Fibroblast of skin of right biceps (primary cell): Measurements from ENCODE around the gene SLC25A1.
"Not testable (repeated sequence)": the region's sequence is repeated elsewhere in the genome, so short reads cannot be mapped to it uniquely, and the experiment has no call there.

Source experiments
- DNase-seq: peaks from one replicate; pipeline ENCODE4 v3.0.0-alpha.2; 2013

The SLC25A1 gene

DNA sequence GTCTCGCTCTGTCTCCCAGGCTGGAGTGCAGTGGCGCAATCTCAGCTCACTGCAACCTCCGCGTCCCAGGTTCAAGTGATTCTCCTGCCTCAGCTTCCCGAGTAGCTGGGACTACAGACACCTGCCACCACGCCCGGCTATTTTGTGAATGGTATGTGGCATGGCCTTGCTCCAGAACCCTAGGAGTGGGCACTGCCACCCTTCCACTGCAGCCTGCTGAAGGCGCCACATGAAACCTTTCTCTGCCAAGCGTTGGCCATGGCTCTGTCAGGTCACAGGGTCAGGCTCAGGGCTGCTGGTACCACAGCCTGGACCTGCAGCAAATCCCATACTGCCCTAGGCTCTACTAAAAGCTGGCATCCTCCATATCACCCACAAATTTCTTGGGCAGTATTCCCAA lies 22.4 kb downstream of the SLC25A1 start:
- not testable (repeated sequence) for DNase-seq

DNA sequence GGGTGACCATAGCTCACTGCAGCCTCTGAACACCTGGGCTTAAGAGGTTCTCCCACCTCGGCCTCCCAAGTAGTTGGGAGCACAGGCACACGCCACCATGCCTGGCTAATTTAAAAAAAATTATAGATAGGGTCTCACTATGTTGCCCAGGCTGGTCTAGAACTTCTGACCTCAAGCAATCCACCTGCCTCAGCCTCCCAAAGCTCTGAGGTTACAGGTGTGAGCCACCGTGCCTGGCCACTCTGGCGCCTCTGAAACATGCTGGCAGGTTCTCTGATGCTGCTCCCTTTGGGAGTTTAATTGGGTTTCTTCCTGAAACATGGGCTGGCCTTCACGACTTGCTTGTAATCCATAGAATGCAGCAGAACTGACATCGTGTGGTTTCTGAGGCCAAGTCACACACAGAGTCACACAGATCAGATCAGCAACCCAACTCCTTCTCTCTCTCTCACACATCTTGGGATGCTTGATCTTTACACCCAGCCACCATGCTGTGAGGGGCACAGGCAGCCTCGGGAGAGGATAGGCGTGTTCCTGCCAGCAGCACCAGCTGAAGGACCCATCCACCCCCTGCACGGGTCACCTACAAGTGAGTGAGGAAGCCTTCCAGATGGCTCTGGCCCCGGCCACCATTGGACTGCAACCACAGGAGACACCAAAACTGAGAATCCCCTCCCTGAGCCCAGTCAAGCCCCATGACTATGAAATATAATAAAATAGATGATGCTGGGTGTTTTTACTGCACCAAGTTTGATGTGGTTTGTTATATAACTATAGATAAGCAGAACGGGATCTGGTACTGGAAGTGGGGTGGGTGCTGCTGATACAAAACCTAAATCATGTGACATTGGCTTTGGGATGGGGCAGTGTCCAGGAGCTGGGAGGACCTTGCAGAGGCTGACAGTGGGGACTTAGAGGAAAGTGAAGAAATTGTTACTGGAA lies 25.3 kb downstream of the SLC25A1 start:
- no peak for DNase-seq

DNA sequence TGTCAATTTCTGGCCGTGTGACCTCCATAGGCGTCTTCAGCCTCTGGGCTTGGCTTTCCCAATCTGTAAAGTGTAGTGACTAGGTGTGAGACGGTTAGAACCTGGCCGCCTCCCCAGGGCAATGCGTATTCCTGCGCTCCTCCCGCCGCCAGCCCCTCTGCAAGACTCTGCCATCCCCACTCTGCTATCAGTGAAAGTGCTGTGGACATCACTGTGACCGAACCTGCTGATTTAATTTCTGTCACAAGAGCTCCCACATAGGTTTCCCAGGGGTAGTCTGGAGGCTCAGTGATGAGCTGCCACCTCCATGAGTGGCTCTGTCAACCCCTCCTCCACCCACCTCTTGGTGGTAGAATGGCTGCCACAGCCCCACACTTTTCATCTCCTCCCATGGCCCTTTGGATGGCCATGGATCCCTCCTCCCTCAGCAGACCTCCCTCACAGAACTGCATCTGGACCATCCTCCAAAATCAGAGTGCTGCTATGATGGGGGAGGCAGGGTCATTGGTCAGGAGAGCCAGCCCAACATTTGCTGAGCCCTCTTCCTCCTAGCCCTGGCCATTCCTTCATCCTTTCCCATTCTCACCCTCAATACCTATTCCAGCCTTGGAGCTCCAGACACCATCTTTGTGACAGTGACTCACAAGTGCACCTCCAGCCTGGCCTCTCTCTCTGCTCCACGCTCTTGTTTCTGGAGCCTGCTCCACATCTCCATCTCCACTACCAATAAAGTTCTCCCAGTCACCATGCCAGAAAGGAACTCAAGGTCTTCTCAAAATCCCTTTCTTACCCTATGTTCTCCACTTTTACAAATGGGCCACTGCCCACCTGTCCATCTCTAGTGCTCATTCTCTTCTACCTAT lies 27.0 kb downstream of the SLC25A1 start:
- no peak for DNase-seq

DNA sequence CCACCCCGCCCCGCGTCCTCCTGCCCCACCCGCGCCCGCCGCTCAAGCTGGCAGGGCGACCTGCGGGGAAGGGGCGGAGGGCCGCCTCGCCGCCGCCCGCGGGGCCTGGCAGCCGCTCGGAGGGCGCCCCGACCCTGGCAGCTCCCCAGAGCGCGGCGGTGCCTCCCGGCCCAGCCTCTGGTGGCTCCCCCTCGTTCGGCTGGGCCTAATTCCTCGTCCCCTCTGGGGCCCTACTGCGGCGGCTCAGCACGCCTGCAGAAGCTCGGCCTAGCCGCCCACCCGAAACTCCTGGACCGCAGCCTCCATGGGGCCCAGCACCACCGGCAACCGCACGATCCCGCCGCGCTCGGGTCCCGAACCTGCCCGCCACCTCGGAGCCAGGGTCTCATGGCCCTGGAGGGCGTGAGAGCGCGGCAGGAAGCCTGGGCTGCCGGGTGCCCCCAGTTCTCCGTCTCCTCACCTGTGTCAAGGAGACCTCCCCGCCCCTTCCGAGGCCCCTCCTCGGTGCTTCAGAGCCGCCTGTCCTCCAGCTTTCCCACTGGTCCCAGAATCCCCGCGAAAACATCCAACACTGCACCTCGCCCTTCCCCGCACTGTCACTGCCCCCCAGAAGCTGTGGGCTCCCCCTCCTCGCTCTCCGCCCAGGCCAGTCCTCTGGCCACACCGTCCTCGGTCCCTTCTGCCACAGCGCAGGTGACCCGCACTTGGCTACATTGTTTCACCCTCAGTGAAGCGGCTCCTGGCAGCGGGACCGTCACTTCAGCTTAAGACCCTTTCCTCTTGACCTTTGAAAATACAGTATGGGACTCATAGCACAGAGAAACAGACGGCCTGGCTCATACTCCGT lies 27.8 kb downstream of the SLC25A1 start:
- no peak for DNase-seq

DNA sequence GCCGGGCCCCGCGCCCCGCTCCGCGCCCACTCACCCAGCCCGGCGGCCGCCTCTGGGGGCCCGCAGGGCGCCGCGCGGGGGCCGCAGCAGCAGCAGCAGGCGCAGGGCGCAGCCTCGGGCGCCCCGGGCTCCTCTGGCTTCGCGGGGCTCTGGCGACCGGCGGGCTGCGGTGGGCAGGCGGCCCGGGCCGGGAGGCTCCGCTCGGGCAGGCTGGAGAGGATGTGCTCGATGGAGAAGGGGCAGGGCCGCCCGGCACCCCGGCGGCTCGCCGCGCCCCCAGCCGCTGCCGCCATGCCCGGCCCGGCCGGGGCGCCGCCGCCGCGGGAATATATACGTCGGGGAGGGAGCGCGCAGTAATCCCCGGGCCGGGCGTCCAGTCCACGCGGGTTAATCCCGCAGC lies 28.5 kb downstream of the SLC25A1 start, which contains the start of gene GSC2:
Gene GSC2, minus strand, starts transcription at position 302 of the 400 bp plus-strand sequence. Its CDS starts 9 bp downstream, at position 293.
- no peak for DNase-seq

DNA sequence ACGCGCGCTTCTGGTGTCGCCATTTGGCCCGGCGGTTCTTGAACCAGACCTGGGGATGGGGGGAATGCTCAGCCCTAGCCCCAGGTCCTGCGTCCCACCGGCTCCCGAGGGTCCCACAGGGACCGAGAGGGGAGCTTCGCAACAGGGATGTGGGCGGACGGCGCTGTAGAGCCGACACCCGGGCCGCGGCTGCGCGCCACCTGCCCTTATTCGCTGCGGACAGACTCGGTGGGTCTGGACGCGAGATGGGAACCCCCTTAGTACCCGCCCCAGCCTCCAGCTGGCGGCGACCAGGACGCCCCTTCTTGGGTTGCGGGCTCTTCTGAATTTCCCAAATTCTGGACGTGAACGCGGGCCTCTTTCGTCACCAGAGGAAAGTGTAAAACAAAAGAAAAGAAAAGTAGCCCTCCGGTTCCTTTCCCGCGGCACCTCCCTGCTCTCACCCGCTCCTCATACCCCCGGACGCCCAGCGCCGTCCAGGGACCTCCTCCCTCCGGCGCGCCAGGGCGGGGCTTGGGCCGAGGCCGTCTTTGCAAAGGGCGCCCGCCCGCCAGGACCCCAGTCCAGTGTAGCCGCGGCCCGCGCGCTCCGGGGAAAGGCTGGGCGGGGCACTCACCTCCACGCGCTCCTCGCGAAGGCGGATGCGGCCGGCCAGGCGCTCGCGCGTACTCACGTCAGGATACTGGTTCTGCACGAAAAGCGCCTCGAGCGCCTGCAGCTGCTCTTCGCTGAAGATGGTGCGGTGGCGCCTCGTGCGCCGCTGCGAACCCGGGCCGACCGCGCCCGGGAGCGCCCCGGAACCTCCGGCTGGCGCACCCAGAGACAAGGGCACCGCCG lies 29.3 kb downstream of the SLC25A1 start:
- no peak for DNase-seq

DNA sequence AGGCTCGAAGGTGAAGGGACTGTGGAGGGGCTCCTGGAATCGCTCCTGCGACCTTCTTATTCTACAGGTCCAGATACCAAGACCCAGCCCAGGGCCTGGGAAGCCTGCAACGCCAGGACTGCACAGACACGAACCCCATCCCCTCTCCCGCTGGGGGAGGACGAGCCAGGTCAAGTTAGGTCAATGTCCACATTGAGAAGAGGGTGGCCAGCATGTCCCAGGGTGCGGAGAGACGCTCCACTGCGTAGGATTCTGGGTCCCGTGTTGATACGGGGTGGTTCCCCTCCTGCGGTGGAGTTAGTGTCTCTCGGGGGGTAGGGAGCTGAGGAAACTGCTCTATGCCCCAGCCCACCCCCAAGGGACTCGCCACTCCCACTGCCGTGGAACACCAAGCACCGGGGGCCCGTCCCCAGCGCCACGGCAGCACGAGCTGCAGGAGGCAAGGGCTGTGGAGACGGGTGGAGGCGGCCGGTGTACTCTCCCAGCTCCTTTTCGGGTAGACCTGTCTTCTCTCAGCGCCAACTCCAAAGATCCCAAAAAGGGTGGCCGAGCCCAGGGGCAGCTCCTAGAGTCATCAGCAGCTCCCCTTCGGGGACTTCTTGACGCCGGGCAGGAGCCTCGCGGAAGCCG lies 30.0 kb downstream of the SLC25A1 start:
- DNase-seq = no peak

DNA sequence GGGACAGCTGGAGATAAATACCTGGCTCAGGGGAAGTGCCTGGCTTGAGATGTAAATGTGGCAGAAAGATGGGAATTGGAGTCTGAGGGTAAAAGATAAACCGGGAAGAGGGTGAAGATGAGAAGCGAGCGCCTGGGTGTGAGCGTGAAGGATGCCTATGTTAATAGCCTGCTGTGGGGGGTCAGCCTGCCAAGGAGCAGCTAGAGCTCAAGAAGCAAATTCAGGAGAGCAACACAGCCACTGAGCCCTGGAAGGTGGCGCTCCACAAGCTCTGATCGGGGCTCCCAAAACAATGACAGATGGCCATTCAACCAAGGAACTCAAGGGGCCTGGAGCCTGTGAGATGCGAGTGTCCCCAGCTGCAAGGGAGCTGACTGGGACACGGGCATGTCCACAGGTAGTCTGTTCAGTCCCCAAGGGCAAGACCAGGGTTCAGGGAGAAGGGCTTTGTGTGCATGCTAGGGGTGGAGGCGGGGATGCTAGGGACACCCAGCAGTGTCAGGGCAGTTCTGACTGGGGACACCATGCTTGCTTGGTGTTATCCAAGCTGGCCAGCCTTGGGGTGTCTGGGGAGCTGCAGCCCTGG lies 31.2 kb downstream of the SLC25A1 start:
- DNase-seq = no peak

DNA sequence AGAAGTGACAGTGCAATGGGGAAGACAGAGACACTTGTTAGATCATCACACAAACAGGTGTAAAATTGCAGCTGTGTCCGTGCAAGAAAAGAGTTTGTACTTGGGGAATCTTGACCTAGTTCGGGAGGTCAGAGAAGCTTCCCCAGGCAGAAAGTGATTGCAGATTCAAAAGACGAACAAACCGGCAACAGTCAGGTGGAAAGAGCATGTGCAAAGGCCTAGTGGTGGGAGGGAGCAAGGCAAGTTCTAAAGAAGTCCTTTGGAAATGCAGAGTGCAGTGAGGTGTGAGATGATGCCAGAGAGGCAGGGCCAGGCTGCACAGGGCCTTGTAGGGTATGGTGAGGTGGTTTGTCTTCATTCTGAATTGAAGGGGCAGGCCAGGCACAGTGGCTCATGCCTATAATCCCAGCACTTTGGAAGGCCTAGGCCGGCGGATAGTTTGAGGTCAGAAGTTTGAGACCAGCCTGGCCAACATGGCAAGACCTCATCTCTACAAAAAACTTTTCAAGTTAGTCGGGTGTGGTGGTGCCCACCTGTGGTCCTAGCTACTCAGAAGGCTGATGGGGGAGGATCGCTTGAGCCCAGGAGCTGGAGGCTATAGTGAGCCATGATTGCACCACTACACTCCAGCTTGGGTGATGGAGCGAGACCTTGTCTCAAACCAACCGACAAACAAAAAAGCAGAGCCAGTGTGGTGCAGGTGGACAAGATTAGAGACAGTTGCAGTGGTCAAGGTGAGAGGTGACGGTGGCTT lies 32.1 kb downstream of the SLC25A1 start:
- DNase-seq = no peak

DNA sequence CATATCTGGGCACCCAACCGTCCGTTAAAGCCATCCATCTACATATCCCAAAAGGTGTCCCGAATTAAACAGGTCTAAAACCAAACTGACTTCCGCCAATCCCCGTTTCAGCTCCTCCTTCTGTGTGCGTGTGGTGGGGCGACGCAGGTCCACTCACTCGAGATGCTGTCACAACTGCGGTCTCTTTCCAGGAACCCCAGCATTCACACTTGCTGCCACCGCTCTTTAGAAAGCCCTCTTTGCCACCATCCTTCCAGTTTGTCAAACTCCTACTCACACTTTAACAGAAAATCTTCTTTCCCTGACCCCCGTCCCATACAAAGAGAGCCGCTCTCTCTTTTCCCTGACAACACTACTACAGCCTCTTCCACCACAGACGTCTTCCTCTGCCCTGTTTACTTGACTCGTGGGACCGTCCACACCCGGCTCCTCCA lies 34.6 kb downstream of the SLC25A1 start:
- DNase-seq = no peak

DNA sequence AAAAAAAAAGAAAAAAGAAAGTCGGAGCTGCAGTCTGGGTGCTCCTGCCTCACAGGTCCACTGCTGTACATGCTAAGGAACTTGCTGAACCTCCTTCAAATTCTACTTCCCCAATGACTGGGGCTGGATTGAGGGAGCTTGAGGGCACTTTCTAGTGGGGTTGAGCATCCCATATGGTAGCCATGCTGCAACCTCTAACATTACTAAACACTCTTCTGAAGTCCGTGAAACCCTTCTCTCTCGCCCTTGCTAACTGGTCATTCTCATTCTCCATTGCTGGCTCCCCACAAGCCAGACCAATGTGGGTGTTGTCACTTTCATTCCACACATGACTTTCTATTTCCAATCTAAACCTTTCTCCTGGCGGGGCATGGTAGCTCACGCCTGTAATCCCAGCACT lies 35.3 kb downstream of the SLC25A1 start:
- no peak for DNase-seq

DNA sequence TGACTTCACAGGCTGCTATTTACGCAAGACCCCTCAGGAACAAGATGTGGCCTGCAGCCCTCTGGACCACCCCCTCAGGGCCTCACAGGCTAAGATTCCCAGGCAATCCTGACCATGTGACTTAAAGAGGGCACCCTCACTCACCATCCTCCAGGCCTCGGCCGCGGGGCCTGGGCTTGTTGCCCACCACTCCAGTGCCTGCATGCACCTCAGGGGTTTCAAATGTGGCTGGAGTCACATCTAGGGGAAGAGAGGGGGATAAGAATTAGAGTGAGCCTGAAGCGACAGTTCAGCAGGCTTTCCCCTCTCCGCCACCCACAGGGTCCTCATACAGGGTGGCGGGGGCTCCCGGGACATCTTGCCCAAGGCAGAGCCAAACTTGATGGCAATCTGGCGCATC lies 36.1 kb downstream of the SLC25A1 start:
- DNase-seq = no peak

DNA sequence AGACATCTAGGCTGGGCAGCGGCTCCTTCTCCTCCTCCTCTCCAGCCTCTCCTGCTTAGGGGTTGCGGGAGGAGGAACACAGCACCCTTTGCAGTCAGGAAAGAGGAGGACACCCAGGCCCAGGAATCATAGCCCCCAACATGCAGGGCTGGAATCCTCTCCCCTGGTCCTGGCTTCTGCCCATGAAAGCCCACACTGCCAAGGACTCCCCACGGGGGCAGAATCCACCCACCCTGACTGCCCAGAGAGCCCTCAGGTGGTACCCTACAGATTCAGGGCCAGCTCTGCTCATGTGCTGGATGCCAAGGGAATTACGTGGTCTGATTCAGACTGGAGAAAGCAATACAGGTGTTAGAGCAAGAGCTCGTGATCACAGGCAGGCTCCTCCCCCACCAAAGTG lies 38.6 kb downstream of the SLC25A1 start:
- DNase-seq = no peak

DNA sequence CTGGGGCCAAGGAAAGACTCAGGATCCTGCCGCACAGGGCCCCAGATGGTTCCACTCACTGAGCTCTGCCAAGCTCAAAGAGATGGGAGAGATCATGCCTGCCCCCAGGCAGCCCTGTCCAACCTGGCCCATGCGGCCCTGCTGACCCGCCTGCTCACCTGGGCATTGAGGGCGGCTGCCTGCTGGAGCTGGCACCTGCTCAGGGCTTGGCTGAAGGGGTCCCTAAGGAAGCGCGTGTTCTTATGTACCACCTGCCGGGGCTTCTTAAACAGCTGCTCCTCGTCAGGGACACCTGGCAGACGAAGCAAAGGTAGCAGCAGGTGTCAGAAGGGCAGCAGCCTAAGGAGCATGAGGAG lies 39.6 kb downstream of the SLC25A1 start:
- no peak for DNase-seq

DNA sequence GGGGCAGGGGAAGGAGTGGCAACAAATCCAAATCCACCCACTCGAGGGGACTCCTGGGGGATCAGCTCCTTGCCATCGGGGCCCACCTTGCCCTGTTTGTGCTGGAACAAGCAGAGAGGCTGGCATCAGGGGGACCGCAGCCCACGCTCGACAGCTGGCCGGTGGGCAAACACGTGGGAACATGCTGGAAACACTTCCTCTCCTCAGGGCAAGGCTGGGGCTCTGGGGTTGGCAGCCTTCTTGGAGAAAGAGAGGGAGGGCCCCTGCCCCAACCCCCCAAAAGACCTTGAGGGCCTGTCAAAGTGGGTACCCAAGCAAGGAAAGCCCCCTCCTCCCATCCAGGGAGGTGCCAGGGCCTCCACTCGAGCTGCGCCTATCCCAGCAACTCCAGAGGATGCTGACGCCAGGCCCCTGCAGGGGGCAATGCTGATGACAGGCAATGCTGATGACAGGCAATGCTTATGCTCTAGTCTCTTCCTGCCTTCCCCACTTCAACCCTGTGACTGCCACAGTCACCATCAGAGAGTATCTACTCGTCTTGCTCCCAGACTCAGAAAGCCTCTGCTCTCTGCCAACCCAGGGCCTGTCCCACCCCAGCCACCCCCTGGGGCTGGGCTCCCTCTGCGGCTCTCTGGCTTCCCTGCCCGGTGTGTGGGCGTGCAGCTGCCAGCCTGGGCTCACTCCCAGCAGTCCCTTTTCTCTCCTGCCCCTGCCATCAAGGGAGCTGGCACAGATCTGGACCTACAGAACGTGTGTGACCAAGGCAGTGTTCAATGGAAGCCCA lies 40.1 kb downstream of the SLC25A1 start:
- no peak for DNase-seq

DNA sequence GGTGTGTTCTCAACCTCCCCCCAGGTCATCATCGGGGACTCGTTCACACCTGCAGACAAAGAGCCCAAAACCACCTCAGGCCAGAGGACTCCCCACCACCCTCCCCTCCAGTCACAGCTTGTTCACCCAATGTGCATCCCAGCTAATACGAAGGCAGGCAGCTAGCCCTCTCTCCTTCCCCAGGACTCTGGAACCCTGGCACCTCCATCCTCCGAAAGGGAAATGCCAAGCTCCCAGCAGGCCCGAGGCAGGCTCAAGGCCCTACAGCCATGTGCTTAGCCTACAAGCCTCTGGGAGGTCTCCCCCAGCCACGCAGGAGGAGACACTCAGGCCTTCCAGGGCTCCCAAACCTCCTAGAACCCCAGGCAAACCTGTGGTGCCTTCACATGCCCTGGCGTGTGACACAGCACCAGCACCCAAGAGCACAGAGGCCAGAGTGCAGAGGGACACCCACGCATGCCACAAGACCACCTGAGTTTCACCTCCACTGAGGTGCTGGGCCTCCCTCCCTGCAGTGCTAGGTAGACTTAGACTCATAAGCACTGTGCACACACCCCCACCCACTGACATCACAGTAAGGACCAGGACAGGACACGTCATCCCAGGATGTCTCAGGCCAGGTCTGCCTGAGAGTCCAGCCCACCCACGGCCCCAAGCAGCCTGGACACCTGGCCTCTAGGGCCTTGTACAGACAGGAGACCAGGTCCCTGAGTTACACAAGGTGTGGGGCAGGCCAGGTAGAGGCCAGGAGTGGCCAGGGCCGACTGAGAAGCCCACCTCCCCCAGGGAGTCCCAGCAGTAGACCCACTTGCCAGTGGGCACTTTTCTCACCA lies 40.9 kb downstream of the SLC25A1 start:
- DNase-seq = no peak

DNA sequence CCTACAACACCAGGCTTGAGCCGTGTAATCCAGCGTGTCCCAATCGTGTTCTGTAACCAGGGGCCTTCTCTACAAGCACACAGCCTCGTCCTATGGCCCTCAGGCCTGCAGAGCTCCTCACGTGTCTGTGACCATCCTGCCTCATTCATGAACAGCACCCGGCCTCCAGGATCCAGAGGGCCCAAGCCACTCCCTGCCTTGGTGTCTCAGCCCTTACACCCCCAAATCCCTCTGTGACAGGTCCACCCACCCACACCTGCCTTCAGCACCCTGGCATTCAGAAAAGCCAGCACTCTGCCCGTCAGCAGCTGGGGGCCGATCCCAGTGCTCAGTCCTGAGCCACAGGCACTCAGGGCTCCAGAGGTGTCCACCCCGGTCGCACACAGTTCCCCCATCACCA lies 41.6 kb downstream of the SLC25A1 start:
- no peak for DNase-seq

DNA sequence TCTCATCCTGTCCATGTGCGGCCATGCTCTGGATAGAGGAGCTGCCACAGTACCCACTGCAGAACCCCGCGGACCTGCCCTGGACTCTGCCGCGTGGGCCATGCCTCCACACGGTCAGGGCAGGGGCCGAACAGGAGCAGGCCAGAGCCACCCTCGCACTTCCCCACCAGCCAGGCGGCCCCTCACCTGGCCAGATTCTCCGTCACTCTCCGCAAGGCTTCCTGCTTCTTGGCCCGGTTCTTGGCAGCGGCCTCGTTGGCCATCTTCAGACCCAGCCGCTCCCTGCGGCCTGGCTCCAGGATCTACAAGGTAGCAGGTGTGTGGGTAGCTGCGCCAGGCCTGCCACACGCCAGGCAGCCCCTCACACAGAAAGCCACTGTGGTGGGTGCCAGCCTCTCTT lies 43.7 kb downstream of the SLC25A1 start:
- DNase-seq = no peak
